ENCODE results near the gene FABP1. TPM values are rescaled to one million over a fixed set of nuclear protein-coding genes. Genes with fewer than 3 reads are reported as not detected.

Gene FABP1
- total RNA-seq, result not detected
- long read RNA-seq, result 0 reads

DNA sequence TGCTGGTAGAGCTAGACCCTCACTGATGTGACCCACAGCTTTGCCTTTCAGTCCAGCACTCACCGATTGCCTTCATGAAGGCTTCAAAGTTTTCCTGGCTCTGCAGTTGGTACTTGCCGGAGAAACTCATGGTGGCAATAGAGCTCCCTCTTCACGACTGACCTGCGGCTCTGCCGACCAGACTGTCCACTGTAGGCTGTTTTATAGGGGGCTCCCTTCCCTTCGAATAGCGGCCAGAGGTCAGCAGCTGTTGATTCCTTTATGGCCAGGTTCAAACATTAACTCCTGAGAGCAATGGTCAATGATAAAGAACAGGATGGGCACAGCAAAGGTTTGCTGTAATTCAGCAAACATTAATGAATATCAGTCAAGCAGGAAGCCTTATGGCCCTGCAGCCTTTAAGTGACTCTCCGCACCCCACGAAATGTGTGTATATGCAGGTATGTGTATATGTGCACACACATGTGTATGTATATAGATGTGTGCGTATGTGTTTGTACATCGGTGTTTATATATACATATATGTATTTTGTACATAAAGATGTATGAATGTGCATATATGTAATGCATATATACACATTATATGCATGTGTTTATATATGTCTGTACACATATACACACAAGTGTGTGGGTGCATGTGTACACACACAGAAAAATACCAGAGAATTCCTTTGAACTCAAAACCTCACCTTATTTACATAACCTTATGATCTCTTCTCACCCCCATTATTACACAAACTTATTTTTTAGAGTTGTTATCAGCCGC, at the start of gene FABP1:
Gene FABP1, minus strand, starts transcription at position 175 of the 766 bp plus-strand sequence. Its CDS starts 45 bp downstream, at position 130.
- no peak for DNase-seq
- intact Hi-C loops (cut with DNase I), result no loop called here
- ATAC-seq, result no peak

DNA sequence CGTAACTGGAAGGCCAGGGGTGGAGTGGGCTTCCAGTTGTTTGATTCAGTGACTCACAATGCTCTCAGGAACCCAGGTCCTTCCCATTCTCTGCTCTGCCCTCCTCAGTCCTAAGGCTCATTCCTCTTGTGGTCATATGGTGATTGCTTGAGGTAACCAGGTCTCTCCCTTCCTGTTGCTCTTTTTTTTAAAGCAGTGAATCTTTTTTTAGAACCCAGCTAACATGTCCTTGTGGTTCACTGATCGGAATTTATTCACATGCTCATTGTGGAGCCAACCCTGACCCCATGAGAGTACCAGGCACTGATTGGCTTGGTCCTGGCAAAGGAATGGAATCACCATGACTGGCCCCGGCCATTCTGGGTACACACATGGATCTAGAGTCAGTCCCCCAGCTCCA, 49.7 kb upstream of the FABP1 start:
- DNase-seq, result no peak
- ATAC-seq, result peak; percentile 18 to 31
- intact Hi-C loops (cut with DNase I), result no loop called here

DNA sequence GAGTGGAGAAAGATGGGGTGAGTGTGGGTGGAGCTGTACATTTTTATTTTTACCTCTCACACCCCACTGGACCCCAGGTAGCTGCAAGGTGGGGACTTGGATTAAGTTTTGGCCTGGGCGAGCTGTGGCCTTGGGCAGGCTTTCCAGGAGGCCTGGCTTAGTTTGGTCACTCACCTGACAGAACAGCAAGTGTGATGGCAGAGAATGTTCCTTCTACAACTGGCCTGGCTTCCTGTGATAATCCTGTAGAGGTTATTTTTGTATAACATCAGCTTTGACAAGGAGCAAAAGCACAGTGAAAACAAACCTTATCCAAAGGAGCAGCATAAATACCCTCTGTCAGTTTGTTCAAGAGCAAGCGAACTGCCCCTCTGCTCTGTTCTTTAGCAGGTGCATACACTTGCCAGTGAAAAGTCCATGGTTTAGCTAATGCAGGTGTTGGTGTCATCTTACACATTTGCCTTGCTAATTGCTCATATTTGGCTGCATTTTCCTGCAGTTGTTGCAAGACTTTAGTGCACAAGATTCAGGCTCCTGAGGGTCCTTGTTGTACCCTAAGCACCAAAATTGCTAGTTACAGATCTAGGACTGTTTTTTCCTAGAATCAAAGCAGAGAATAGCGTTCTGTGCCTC, 48.6 kb upstream of the FABP1 start:
- no peak for DNase-seq
- intact Hi-C loops (cut with DNase I), result no loop called here
- ATAC-seq, result no peak

GRCh38 chr2:88172882-88173281, 45.0 kb upstream of the FABP1 start:
- intact Hi-C loops (cut with DNase I), result no loop called here
- ATAC-seq, result no peak
- DNase-seq, result no peak

DNA sequence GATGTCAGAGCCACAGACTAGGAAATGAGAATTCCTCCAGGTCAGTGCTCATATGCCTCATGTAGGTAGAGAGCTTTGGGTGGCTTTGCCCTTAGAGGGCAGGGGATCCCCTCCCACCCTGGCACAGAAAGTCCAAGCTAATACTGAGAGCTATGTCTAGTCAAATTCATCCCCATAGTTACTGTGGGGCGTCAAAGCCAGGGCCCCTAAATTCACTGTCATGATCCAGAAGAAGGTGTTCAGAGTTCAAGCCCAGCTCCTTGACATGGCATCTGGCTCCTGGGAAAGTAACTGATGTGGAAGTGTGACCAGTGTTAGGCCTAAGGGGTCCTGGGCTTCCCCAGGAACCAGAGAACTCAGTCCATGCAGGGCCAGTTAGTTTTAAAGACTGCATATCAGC, 44.1 kb upstream of the FABP1 start:
- DNase-seq, result no peak
- ATAC-seq, result no peak
- intact Hi-C loops (cut with DNase I), result no loop called here

- peak; percentile 57 to 62 for ATAC-seq
- intact Hi-C loops (cut with DNase I), result no loop called here
- peak; percentile 70 for DNase-seq
These were observed 42.6 kb upstream of the FABP1 start for GRCh38 chr2:88170472-88170892.

DNA sequence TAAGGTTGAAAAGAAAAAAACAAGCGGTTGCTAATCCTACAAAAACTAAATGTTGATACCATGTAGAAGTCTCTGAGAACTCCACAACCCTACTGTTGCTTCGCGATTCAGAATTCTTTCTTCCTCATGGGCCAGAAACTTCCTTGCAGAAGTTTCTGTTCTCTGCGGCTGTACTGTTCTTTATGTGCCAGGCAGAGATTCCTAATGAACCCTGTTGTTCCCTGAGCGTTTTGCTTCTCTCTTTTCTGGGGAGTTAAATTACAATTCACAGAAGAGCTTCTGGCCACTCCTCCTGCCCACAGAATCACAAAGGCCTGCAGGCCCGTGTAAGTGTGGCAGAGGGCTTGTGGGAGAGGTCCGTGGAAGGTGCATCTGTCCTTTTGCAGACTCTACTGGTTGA, 40.5 kb upstream of the FABP1 start:
- intact Hi-C loops (cut with DNase I), result no loop called here
- DNase-seq, result no peak
- no peak for ATAC-seq

GRCh38 chr2:88167740-88168139, 39.9 kb upstream of the FABP1 start:
- no peak for ATAC-seq
- DNase-seq, result no peak
- intact Hi-C loops (cut with DNase I), result no loop called here

DNA sequence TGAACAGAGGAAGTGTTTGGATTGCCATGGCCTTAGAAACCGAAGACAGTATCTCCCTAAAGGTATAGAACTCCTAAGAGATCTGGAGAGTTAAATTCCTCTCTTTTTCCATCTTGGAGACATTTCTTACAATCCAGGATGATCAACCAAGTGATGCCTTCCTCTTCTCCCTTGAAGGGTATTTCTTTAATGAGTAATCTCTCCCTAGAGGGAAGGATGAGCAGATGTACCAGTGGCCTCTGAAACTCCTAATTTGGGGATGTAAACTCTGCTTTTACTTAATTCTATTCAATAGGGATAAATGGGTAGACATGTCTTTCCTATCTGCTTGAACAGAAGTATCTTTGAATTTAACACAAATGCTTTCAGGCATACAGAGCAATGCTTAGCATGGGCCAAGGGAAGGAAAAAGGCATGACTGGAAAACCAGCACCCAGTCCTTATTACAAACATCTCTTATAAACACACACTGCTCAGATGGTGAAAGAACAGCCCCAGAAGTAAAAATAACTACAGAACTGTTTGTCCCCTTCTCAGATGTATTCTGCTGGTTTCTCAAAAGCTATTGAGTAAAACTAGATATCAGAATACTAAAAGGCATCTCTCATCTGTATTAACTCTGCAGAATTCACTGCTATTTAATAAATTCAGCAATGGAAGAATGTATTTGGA, 37.6 kb upstream of the FABP1 start:
- DNase-seq (no peak), ATAC-seq (no peak)
- intact Hi-C loops (cut with DNase I), result no loop called here

- intact Hi-C loops (cut with DNase I), result loop anchor here (5.0 kb wide), 2 partner anchors 104 to 159 kb away; partner anchors contain the start of gene KRCC1 (in 1 of the 2)
- ATAC-seq (no peak), DNase-seq (no peak)
These were observed 33.8 kb upstream of the FABP1 start for GRCh38 chr2:88161446-88162244.

DNA sequence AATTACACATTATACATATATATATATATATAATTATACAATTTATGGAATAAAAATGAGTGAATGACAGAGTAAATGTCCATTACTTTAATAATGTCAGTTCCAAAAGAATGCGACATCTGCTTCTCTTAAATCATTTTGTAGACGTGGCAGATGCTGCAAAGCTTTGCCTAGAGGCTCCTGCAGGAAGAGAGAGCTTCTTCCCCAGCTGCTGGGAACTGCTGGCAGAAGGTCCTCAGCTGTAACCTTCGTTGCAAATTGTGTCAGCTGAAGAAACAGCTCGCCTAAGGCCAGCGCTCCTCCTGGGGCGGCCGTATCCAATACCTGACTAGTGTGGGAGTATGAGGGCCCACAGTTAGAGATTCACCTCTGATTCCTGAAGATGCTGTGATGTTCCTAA, 32.7 kb upstream of the FABP1 start:
- DNase-seq (no peak), ATAC-seq (no peak)
- intact Hi-C loops (cut with DNase I), result loop anchor here (5.0 kb wide), 2 partner anchors 103 to 158 kb away; partner anchors contain the start of gene KRCC1 (in 1 of the 2)

GRCh38 chr2:88159955-88160415, 32.1 kb upstream of the FABP1 start:
- intact Hi-C loops (cut with DNase I), result loop anchor here (2.0 to 5.0 kb wide), 3 partner anchors 99 to 158 kb away; partner anchors contain the start of gene KRCC1 (in 1 of the 2)
- no peak for DNase-seq
- peak; percentile 41 to 54 for ATAC-seq

DNA sequence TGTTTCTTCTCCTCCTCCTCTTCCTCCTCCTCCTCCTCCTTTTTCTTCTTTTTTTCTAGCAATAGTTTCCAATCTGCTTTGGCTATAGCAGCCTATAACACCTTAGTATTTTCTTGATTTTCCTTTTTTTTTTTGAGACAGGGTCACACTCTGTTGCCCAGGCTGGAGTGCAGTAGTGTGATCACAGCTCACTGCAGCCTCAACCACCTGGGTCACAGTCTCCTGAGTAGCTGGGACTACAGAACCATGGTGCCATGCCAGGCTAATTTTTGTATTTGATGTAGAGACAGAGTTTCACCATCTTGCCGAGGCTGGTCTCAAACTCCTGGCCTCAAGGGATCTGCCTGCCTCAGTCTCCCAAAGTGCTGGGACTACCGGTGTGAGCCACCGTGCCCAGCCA, 31.6 kb upstream of the FABP1 start:
- DNase-seq (no peak), ATAC-seq (no peak)
- intact Hi-C loops (cut with DNase I), result loop anchor here in 1 of 2 donors (2.0 kb wide), 1 partner anchor 99 kb away; no protein-coding TSS in a partner anchor

GRCh38 chr2:88148929-88149438, 21.1 kb upstream of the FABP1 start:
- ATAC-seq (no peak), DNase-seq (no peak)
- intact Hi-C loops (cut with DNase I), result no loop called here

GRCh38 chr2:88147145-88147544, 19.3 kb upstream of the FABP1 start:
- ATAC-seq (no peak), DNase-seq (no peak)
- intact Hi-C loops (cut with DNase I), result no loop called here

DNA sequence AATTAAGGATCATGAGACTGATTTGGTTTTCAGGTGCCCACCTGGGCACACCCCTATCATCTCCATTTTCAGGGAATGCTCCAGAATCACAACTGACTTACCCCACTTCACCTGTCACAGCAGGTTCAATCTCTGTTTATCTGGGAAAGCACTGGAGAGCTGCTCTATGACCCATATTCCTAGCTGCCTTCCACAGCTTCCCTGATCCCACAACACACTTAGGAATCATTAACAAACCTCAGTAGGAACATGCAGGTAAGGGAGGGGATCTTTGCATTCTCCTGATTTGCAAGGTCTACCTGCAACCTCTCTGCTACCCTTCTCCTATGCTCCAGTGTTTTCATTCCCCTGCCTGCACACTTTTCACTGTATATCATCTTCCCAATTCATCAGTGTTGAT, 18.7 kb upstream of the FABP1 start:
- ATAC-seq (no peak), DNase-seq (no peak)
- intact Hi-C loops (cut with DNase I), result no loop called here

- no peak for ATAC-seq
These were observed 17.1 kb upstream of the FABP1 start for GRCh38 chr2:88144914-88145497.

DNA sequence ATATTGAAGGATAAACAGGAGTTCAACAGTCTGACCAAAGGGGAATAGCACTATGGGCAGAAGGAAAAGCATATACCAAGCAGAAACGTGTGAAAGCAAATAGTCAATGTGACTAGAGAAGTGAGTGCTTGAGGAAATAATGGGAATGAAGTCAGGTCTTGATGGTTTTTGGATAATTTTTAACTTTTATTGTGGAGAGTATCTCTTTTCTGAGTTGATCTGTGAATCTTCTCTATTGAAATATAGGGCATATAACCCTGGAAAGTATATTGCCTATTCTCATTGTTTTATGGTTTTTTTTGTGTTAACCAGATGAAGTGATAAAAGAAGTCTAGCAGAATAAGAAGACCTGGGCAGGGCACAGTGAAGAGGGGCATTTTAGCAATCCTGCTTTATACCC, 16.4 kb upstream of the FABP1 start:
- DNase-seq, result no peak
- intact Hi-C loops (cut with DNase I), result no loop called here
- no peak for ATAC-seq

More at GRCh38 chr2:88144914-88145497, 17.1 kb upstream of the FABP1 start:
- no peak for DNase-seq
- intact Hi-C loops (cut with DNase I), result no loop called here

All from left cardiac atrium (tissue), 4 donors.